Hematopoietic multipotent progenitor cell treated with erythropoietin and hydrocortisone succinate and interleukin-3 and kit ligand, for 6 days (in vitro differentiated cells): Measurements from ENCODE around the gene ASTN2.
"Not testable (repeated sequence)": the region's sequence is repeated elsewhere in the genome, so short reads cannot be mapped to it uniquely, and the experiment has no call there.

ENCODE experiments used
- DNase-seq: peaks from one replicate; pipeline ENCODE4 v3.0.0-alpha.2; 2015

Gene ASTN2

DNA sequence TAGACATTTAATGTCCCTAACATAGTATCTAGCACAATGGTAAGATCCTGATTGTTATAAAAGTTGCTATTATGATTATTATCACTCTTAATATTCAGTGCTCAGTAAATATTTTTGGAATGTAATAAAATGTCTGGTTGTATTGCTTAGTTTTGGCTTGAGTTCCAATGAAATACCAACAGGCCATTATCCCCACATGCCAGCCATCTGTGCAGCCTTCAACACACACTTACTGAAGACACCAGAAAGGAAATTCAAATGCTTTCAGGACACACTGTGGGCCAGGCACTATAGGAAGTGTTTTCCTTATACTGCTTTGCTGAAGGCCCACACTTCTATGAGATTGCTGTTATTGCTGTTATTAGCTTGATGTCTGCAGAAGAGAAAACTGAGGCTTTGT is 570.2 kb downstream of the ASTN2 start:
- DNase-seq = no peak

DNA sequence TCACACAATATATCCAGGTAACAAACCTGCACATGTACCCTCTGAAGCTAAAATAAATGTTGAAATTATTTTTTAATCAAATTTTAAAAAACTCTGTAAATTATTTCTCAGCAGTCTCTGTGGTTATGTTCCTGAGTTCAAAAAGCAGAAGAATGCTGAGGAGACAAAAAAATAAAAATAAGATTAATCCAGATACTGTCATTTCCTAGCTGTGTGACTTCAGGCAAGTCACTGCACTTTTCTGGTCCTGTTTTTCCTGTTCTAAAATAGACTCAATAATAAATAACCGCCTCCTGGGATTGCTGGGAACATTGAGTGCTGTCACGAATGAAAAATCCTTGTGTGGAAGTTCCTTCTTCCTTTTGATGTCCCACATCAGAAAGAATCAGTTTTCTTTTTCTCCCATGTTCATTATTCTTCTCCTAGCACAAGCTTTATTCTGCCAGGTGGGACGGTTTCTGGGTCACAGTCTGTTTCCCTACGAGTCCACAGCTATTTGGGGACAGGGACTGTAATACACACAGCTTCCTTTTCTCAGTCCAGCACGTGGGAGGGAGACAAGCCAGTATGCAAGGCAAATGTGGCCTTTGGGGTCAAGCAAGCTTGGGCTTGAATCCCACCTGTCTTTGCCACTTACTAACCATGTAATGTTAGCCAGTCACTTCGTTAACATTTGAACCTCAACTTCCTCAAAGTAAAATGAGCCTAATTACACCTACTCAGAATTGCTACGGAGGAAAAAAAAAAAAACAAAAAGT is 570.8 kb downstream of the ASTN2 start:
- no peak for DNase-seq

DNA sequence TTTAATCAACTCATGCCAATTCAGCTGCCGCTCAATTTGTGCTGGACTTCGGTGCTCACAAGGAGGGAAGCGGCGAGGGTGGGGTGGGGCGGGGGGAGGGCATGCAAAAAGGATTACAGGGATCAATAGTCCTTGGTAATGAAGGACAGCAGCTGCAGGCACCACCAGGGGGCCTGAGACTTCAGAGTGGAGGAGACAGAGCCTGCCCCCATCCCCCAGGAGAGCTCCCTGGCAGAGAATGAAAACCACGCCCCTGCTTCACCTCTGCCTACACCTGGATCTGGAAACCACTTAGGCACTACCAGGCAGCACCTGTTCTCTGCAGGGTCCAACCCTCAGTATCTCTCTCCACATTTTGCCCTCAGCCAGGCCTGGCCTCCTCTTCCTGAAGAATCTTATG is 572.2 kb downstream of the ASTN2 start:
- DNase-seq = no peak

DNA sequence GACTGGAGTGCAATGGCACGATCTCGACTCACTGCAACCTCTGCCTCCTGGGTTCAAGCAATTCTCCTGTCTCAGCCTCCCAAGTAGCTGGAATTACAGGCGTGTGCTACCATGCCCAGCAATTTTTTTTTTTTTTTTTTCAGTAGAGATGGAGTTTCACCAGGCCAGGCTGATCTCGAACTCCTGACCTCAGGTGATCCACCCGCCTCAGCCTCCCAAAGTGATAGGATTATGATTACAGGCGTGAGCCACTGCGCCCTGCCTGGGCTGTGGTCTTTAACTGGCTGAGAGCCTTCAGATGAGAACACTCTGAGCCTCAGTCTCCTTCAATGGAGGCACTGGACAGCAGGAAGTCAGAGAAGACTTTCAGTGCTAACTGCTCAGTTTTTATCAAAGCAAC is 576.4 kb downstream of the ASTN2 start:
- not testable (repeated sequence) for DNase-seq

DNA sequence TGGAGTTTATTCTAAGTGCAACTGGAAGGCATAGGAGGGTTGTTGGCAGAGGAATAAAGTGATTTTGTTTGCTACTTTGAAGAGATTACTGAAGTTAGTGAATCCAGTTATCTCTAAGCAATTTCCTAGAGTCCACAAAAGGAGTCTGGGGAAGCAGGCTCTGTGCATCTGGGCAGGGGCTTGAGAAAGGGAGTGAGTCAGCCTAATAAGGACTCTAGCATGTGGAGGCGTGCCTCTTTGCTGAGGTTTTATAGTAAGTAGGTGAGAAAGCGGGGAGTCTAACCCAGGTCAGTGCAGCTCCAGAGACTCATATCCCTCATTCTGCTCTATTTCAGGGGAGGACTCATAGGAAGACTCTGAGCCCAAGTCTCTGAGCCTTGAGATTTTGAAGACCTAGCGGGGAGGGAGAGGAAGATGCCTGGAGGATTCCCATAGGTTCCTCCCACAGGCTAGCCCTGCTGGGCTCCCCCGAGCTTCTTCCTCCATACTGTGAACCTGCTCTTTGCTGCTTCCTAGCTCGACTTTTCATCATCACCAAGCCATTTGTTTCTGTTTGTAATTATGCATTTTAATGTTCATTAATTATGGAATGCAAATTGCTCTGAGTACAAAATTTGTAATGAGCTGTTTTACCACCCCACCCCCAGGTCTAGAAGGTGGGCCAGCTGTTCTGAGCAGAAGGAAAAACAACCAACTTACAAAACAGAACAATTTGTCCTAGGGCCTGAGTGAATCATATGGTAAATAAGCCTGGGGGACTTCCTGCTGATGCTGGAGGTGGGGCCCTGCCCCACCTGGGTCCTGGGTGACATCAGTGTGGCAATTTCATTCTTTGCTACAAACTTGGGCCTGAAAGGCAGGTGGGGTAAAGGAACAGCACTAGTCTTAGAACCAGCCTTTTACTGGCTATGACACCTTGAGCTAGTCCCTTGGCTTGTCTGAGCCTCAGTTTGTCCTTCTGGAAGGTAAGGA is 577.6 kb downstream of the ASTN2 start:
- no peak for DNase-seq

DNA sequence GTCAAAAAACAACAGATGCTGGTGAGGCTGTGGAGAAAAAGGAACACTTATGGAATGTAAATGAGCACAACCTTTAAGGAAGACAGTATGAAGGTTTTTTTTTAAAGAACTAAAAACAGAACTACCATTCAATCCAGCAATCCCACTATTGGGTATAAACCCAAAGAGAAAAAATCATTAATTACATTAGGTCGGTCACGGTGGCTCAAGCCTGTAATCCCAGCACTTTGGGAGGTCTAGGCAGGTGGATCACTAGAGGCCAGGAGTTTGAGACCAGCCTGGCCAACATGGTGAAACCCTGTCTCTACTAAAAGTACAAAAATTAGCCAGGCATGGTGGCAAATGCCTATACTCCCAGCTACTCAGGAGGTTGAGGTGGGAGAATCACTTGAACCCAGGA is 584.5 kb downstream of the ASTN2 start:
- not testable (repeated sequence) for DNase-seq

DNA sequence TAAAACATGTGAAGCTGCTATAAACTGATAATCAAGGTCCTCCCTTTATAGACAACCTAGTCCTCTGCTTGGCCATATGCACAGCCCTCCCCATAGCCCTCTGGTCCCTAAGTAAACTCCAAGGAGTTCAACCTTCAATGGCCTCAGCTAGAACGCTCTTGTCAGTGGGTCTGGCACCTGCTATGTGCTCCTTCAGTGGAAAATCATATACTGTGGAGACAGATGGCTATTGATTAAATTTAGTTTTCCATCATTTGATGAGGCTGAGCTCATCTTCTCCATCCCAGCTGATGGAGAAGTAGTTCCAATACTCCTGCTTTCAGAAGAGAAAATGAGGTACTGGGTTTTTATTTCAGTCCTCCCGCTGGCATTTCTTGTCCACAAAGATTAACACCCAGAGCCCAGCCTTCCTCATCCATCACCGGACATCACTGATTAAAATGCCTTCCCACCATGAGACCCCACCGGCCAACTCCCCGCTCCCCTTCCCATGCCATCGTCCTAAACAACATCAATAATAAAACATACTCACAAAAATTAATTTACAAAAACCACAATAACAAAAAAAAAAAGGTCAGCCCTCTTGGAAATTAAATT is 593.1 kb downstream of the ASTN2 start:
- DNase-seq = no peak

DNA sequence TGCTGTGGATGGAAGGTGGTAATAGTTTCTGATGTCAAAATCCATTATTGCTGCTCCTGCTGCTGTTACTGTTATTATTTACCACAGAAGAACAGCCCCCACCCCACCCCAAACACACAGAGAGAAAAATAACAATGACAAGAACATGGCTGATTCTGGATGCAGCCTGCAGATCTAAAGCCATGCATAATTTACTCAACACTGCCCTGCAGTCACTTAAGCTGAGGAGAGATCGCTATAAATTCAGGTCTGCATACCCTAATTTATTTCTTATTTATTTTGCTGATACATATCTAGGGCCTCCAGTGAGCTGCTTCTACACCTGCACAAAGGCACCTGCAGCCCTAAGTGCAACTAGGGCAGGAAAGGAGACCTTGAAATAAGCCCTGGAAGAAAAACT is 595.7 kb downstream of the ASTN2 start:
- no peak for DNase-seq

DNA sequence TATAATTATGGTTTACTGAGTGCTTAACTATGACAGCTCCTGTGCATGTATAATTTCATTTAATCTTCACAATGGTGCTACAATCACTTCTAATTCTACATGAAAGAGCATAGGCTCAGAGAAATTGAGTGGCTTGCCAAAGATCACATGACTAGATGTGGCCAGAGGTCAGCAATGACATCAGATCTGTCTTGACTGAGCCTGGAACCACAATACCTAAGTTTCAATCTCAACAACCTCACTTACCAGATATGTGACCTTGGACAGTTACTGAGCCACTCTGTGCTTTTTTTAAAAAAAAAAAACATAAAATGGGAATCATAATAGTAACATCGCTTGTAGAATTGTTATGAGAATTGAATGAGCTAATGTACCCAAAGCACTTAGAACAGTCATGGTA is 597.1 kb downstream of the ASTN2 start:
- no peak for DNase-seq

DNA sequence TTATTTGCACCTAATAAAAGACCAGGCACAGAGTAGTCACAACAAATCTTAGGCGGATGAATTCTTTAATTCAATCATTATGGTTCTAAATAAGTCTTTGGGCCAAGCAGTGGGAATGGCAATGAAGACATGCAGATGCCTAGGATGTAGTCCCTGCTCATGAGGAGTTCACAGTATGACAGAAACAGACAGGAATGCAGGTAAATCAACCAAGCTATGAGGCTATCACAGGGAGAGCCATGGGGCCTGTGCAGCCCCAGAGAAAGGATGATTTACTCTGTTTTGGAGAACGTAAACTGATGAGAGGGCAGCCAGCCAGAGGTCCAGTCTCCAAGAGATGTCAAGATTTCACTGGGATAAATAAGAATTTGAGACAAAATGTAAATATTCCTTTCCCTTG is 598.4 kb downstream of the ASTN2 start:
- DNase-seq = no peak

DNA sequence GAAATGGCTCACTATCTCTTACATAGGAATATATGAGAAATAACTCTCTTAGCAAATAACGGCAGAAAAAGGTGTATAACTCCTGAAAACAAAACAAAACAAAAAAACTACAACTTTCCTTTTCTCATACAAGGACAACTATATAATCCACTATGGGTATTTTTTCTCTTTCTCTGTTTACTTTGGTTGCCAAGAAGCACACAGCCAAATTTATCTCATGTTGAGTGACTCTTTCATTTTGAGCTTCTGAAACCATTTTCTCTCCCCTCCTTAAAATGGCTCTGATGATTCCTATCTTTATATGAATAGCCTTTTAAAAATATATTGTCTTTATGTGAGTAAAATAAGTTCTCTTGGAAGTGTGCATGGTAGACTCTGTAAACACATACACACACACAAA is 599.0 kb downstream of the ASTN2 start:
- no peak for DNase-seq

DNA sequence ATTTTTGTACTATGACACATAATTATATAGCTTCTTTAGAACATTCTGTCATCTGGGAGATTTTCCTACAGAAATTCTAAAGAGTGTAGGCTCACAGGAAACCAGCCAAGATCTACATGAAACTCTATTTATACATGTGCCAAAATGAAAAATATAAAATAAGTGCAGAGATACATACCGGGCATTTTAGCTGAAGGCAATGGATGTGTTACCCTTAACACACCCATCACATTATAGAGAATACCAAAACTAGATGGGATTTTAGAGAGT is 601.9 kb downstream of the ASTN2 start:
- DNase-seq = no peak

DNA sequence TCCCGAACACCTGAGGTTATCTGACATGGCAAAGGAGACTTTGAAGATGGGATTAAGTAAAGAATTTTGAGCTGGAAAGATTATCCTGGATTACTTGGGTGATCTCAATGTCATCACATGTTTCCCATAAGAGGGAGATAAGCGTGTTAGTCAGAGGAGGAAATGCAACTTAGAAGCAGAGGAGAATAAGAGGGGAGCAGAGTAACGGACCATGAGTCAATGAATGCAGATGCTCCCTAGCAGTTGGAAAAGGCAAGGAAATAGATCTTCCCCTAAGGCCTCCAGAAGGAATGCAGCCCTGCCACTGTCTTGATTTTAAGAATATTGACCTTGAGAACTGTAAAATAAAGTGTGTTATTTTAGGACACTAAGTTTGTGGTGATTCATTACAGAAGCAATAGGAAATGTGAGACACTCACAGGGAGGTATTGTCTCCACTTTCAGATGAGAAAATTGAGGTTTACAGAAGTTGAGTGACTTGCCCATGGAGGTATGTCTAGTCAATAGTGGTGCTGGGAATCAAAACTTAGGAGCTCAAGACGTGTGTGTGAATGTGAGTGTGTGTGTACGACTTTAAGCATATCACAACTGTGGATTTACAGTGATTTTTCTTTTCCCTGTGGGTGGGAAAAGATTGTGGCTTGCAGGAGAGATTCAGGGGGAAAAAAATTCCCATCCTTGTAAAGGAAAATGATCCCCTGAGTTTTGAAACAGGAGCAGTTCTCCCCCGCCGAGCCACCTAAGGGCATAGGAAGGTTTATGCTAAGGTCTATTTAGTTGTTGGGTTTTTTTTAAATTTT is 602.4 kb downstream of the ASTN2 start:
- DNase-seq = no peak

DNA sequence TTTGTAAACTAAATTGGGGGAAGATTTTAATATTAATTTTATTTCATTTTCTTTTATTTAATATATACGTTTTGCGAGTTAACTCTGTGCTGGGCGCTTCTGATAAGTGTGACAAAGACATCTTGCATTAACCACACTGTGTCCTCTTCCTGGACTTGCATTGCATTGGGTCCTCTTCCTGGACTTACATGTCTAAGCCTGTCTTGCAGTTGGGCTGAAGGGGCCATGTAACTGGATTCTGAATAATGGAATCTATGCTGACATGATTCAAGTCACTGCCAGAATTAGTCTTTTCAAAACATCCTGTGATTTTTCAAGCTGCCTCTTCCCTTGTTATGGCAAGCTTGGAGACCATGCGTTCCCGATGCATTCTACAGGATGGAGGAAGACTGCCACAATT is 605.2 kb downstream of the ASTN2 start:
- no peak for DNase-seq

DNA sequence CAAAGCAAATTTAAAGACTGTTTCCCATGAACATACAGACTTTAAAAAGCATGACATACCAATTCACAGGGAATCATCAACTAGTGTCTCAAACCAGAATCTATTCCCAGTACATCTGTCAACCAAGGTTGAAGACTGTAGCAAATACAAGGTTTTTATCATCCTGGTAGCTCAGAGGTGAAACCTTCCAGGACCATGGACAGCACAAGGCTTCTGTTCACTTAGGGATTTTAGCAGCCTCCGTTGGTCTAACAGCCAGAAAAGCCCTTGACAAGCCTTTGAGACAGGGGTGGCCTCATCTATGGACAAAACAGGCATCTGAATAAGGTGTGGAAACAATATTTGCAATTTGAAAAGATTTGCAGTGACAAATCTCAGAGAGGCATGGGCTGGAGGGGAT is 608.8 kb downstream of the ASTN2 start:
- DNase-seq = peak; percentile 44

DNA sequence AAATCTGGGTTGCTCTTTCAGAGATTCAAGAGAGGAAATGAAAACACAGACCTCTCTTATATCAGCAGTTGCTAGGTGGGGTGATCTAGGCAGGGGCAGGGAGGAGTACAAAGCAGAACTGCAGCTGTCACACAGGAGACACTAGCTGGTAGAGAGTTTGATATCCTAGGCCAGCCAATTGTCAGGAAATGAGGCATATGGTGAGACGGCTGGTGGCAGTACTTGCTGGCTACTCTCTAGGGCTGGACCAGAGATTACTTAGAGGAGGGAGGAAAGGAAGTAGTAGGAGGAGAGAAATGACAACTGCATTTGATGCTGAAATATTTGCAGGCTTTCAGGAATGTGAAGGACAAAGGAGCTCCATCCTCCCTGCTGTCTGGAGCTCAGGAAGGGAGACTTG is 614.0 kb downstream of the ASTN2 start:
- no peak for DNase-seq

DNA sequence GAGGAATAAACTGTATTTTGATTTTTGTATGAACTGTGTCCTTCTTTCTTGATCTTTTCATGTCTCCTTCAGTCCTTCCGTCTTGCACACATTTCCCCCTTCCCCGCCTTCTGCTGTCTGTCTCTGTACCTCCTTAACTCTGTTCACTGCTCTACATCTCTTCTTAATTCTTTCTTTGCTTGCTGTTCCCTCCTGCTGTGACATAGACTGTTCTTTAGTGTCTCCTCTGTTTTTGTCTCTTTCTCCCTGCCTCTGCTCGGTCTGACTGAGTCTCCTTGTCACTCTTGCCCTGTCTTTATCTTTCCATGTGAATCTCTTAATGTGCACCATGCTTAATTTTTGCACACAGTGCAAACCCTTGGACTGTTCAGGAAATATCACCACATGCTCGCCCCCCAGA is 614.8 kb downstream of the ASTN2 start:
- DNase-seq = no peak

DNA sequence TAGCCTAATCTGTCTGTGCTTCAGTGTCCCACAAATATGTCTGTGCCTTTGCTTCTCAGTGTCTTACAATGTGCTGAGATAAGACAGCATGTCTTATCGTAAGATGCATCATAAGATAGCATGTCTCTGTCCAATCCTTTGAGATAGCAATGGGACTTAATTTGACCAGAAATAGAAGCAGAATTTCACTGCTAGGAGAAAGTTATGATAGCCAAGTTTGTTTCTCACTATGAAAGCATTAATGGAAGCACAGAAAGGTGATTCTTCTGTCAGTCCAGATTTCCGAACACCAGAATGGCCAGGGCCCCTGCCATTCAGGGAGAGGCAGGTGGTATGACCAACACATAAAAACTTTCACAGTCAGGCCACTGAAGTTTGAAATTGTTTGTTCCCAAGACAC is 616.3 kb downstream of the ASTN2 start:
- no peak for DNase-seq

DNA sequence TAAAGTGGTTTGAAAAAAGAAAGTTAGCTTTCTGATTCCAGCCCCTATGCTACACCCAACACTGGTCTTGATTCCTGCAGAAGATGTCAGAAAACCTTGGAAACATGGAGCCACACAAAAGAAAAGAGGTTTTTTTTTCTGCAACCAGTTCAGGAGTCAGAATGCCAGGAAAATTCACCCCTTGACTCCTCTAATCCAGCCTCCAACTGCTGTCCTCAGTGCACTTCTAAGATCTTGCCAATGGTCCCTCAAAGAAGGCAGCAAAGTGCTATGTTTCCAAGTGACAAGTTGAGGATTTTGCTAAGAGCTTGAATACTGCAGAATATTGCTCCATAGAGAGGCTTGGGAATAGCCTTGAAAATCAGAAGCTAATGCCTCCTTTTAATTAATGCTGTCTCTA is 617.6 kb downstream of the ASTN2 start:
- no peak for DNase-seq

DNA sequence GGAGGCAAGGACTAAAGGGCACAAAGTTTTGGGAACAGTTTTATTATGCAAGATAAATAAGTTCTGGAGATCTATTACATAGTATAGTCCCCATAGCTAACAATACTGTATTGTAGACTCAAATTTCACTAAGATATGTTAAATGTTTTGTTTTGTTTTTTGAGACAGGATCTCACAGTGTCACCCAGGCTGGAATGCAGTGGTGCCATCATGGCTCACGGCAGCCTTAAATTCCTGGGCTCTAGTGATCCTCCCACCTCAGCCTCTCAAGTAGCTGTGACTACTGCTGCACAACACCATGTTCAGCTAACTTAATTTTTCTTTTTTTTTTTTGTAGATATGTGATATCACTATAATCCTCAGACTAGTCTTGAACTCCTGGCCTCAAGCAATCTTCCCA is 618.2 kb downstream of the ASTN2 start:
- no peak for DNase-seq

DNA sequence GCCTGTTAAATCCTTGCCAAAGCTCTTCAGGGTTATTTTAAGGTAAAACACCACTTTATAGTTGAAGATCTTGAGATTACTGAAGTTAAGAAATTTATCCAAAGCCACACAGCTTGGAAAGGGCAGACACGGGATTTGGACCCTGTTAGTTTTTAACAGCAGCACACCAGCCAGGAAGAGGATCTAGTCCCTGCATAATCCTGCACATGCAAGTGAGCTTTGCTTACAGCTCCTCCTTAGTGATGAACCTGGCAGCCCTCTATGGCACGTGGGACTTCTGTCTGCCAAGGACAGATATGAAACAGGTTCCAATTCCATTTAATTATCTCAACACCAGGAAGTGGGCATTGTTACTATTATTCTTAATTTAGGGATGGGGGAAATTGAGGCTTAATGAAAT is 619.0 kb downstream of the ASTN2 start:
- DNase-seq = no peak

DNA sequence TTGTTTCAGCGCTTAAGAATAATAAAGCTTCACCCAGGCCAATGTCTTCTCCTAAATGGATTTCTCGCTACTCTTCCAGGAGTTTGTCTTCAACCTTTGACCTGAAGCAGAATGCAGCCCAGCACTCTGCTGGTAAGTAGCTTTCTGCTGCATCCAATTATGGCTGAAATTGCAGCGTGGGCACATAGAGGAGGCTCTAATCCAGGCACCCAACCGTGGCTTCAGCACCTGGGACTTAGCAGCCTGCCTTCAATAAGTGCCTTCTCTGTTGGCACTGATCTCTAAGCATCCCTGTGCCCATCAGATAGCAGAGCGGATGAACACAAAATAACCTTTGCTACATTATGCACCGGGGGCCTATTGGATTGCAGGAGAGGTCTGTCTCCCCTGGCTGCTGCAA is 622.6 kb downstream of the ASTN2 start:
- DNase-seq = no peak

DNA sequence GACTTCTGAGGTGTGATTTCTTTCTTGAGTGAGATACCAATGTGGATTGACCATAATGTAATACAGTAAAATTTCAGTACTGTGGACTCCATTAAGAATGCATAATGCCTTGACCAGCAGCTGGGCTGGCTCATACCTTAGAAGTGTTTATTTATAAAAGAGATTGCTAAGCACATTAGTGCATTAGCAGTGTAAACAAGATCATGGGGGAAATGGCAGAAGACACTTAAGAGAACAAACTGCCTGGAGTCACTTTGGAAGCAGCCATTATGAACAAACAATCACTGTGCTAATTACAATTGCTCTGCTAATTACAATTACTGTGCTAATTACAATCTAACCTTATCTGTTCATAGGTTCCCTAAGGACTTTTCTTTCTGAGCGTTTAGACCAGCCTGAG is 623.5 kb downstream of the ASTN2 start:
- DNase-seq = no peak
